Measurements from ENCODE around the gene GBA2. TPM values are rescaled to one million over a fixed set of nuclear protein-coding genes. Genes with fewer than 3 reads are reported as not detected.

GBA2 gene
- total RNA-seq, 1 experiment from 2014 or later: 63.6 TPM

- H3K27me3 ChIP-seq (ENCODE audit: insufficient read depth, low read length): no peaks in the 10 kb centered on the region
- H3K9me2 ChIP-seq (ENCODE audit: insufficient read depth): no peaks in the 10 kb centered on the region
- H3K79me2 ChIP-seq (ENCODE audit: insufficient read depth, low read length): peaks cover 20% of the 10 kb centered on the region
- RAD21 ChIA-PET (ENCODE audit: low non-redundant PET in 1 of 2, low total read pairs in 2 of 2, uncharacterized antibody in 2 of 2, unreplicated experiment in 2 of 2): no interaction called here
- TF ChIP-seq SP1 (IDR thresholded peaks at IDR 0.05; ENCODE audit: low read depth): no peak
- no peak for TF ChIP-seq SIN3A (IDR thresholded peaks at IDR 0.05; ENCODE audit: low read depth)
- TF ChIP-seq POLR2A (IDR thresholded peaks at IDR 0.05; ENCODE audit: borderline replicate concordance, extremely low read depth, insufficient read depth, insufficient read length): no peak
- TF ChIP-seq CTCF (IDR thresholded peaks at IDR 0.05 in 2 of 3, conservative IDR thresholded peaks at IDR 0.05 in 1 of 3; ENCODE audit: borderline replicate concordance in 1 of 3, insufficient read depth in 1 of 3, low read depth in 2 of 3, low read length in 2 of 3): peak in 2 of 3 experiments; percentile 84 to 93; a peak in 4 of 6 replicates
- TF ChIP-seq ELF1 (IDR thresholded peaks at IDR 0.05; ENCODE audit: borderline replicate concordance, low read depth): no peak
- intact Hi-C loops (cut with micrococcal nuclease): no loop called here
- CTCF ChIA-PET: interaction anchor here (0.7 to 2.4 kb wide), 8 partner anchors 11 to 146 kb away, joined by 3 to 15 read pairs (median 4); partner anchors contain the start of genes GBA2 and RGP1
- H3K27ac ChIP-seq (ENCODE audit: low read depth, low read length): peak overlapping the region; percentile 1; the same call in 1 of the 2 replicates
- H4K20me1 ChIP-seq (ENCODE audit: insufficient read depth): no peaks in the 10 kb centered on the region
- H3K36me3 ChIP-seq (ENCODE audit: control insufficient read depth in 1 of 2, insufficient read depth in 2 of 2, low read length in 2 of 2): peaks cover 38 to 47% of the 10 kb centered on the region in 2 experiments
- peak; percentile 64 for DNase-seq (ENCODE audit: low read depth, low spot score)
- no TSS peak for BruUV-seq (replicated peaks)
- ATAC-seq: peak; percentile 28
- peaks cover 10 to 15% of the 10 kb centered on the region in 2 experiments for H3K4me1 ChIP-seq (ENCODE audit: control insufficient read depth in 1 of 2, insufficient read depth in 2 of 2, low read length in 2 of 2)
- H2AFZ ChIP-seq (ENCODE audit: low read depth, low read length, poor library complexity, severe bottlenecking): no peak overlapping the region
- no peak overlapping the region for H3K4me2 ChIP-seq (ENCODE audit: low read length)
- no peak overlapping the region for H3K9ac ChIP-seq (ENCODE audit: low read length)
- H3K9me3 ChIP-seq (ENCODE audit: control insufficient read depth in 1 of 2, insufficient read depth in 1 of 2, low read depth in 1 of 2, low read length in 2 of 2): no peaks in the 10 kb centered on the region
- H3K4me3 ChIP-seq (replicated peaks in 1 of 2; ENCODE audit: low read depth in 1 of 2, low read length in 2 of 2): no peak overlapping the region
- POLR2A ChIA-PET: no interaction called here
These were observed 12.8 kb downstream of the GBA2 start for GRCh38 chr9:35736201-35736633.

DNA sequence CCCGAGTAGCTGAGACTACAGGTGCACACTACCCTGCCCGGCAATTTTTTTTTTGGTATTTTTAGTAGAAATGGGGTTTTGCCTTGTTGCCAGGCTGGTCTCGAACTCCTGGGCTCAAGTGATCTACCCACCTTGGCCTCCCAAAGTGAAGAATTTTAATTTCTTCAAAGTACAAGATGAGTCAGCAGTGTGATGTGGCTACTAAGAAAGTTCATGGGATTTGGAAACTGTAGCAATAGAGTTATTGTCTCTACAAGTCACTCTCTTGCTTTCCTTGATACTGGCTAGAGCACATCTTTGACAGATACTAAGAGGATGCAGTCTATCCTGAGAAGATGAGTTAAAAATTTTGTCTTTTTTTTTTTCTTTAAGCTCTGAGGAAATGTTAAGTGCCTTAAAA, 14.9 kb downstream of the GBA2 start:
- H3K4me2 ChIP-seq (ENCODE audit: low read length): peak overlapping the region; percentile 81

More for the DNA sequence above, 14.9 kb downstream of the GBA2 start:
- POLR2A ChIA-PET: no interaction called here
- H3K9me2 ChIP-seq (ENCODE audit: insufficient read depth): no peaks in the 10 kb centered on the region
- TF ChIP-seq ZFX (IDR thresholded peaks at IDR 0.05) (no peak), CBX3 (IDR thresholded peaks at IDR 0.05; ENCODE audit: low read depth) (no peak), POLR2AphosphoS5 (IDR thresholded peaks at IDR 0.05; ENCODE audit: low read depth, low read length) (no peak), REST (IDR thresholded peaks at IDR 0.05; ENCODE audit: low read depth) (no peak), SP1 (IDR thresholded peaks at IDR 0.05; ENCODE audit: low read depth) (no peak), FOSL1 (IDR thresholded peaks at IDR 0.05; ENCODE audit: low read depth) (no peak), YY1 (IDR thresholded peaks at IDR 0.05; ENCODE audit: extremely low read depth, insufficient replicate concordance, low read depth, low read length) (no peak), SRF (IDR thresholded peaks at IDR 0.05; ENCODE audit: low read depth) (no peak)
- TF ChIP-seq, protein P1, sequence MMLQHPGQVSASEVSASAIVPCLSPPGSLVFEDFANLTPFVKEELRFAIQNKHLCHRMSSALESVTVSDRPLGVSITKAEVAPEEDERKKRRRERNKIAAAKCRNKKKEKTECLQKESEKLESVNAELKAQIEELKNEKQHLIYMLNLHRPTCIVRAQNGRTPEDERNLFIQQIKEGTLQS (IDR thresholded peaks at IDR 0.05): no peak
- no peak for DNase-seq (ENCODE audit: low read depth, low spot score)
- intact Hi-C loops (cut with micrococcal nuclease): no loop called here
- peaks cover 41% of the 10 kb centered on the region for H3K79me2 ChIP-seq (ENCODE audit: insufficient read depth, low read length)
- H4K20me1 ChIP-seq (ENCODE audit: insufficient read depth): no peaks in the 10 kb centered on the region
- no peak for ATAC-seq
- H3K4me1 ChIP-seq (ENCODE audit: control insufficient read depth in 1 of 2, insufficient read depth in 2 of 2, low read length in 2 of 2): peaks cover 22 to 36% of the 10 kb centered on the region in 2 experiments
- no TSS peak for BruUV-seq (replicated peaks)
- H3K27ac ChIP-seq (ENCODE audit: low read depth, low read length): peak overlapping the region; percentile 90; the same call in 1 of the 2 replicates
- H3K4me3 ChIP-seq (replicated peaks in 1 of 2; ENCODE audit: low read depth in 1 of 2, low read length in 2 of 2): peak overlapping the region in 1 of 2 experiments; percentile 94; a peak in 2 of 4 replicates
- no peak overlapping the region for H2AFZ ChIP-seq (ENCODE audit: low read depth, low read length, poor library complexity, severe bottlenecking)
- RAD21 ChIA-PET (ENCODE audit: low non-redundant PET in 1 of 2, low total read pairs in 2 of 2, uncharacterized antibody in 2 of 2, unreplicated experiment in 2 of 2): no interaction called here
- peaks cover 28 to 32% of the 10 kb centered on the region in 2 experiments for H3K36me3 ChIP-seq (ENCODE audit: control insufficient read depth in 1 of 2, insufficient read depth in 2 of 2, low read length in 2 of 2)
- CTCF ChIA-PET: interaction anchor here (0.9 to 1.0 kb wide), 2 partner anchors 15 to 38 kb away, joined by 3 read pairs; partner anchors contain the start of genes GBA2 and RGP1
- no peak overlapping the region for H3K9ac ChIP-seq (ENCODE audit: low read length)
- H3K9me3 ChIP-seq (ENCODE audit: control insufficient read depth in 1 of 2, insufficient read depth in 1 of 2, low read depth in 1 of 2, low read length in 2 of 2): no peaks in the 10 kb centered on the region
- H3K27me3 ChIP-seq (ENCODE audit: insufficient read depth, low read length): no peaks in the 10 kb centered on the region
